ENCODE results near the gene LRRC74B. TPM values are rescaled to one million over a fixed set of nuclear protein-coding genes. Genes with fewer than 3 reads are reported as not detected.

The LRRC74B gene
- total RNA-seq, 1 experiment from 2014 or later = not detected

- ChIA-PET POLR2A (ENCODE audit: unreplicated experiment) (no interaction called here), CTCF (no interaction called here)
- Histone ChIP-seq H3K9me2 (ENCODE audit: insufficient read depth) (no peaks in the 10 kb centered on the region), H3K9me3 (ENCODE audit: insufficient read depth, low read depth) (no peaks in the 10 kb centered on the region), H3K27me3 (ENCODE audit: insufficient read depth, low read depth) (no peaks in the 10 kb centered on the region), H3F3A (ENCODE audit: insufficient read depth, low read depth) (no peaks in the 10 kb centered on the region), H3K79me2 (ENCODE audit: low read depth) (no peaks in the 10 kb centered on the region), H3K4me2 (no peak overlapping the region), H3K4me3 (no peak overlapping the region), H3K4me1 (replicated peaks; ENCODE audit: insufficient read depth) (peaks cover 15% of the 10 kb centered on the region), H3K27ac (no peak overlapping the region), H3K36me3 (ENCODE audit: low read depth) (no peaks in the 10 kb centered on the region), H2AFZ (no peak overlapping the region), H4K20me1 (ENCODE audit: insufficient read depth) (no peaks in the 10 kb centered on the region)
- DNase-seq = no peak
- intact Hi-C loops (cut with micrococcal nuclease; ENCODE audit: unreplicated experiment) = no loop called here
- TF ChIP-seq EZH2 (IDR thresholded peaks at IDR 0.05; ENCODE audit: low read depth) = no peak
- TF ChIP-seq CTCF (conservative IDR thresholded peaks at IDR 0.05) = no peak
- BruUV-seq (replicated peaks) = no TSS peak
Observed at GRCh38 chr22:21013657-21014201, 32.0 kb upstream of the LRRC74B start.

- no TSS peak for BruUV-seq (replicated peaks)
- TF ChIP-seq EZH2 (IDR thresholded peaks at IDR 0.05; ENCODE audit: low read depth) (no peak), CTCF (conservative IDR thresholded peaks at IDR 0.05) (no peak)
- H3K27ac ChIP-seq = no peak overlapping the region
- H3K4me2 ChIP-seq = peak overlapping the region; percentile 70; the same call in 1 of the 2 replicates
- no peaks in the 10 kb centered on the region for H3F3A ChIP-seq (ENCODE audit: insufficient read depth, low read depth)
- H4K20me1 ChIP-seq (ENCODE audit: insufficient read depth) = no peaks in the 10 kb centered on the region
- ChIA-PET POLR2A (ENCODE audit: unreplicated experiment) (interaction anchor here (0.5 to 0.7 kb wide), 3 partner anchors 10 to 89 kb away, joined by 3 to 4 read pairs (median 4); no protein-coding TSS in a partner anchor), CTCF (no interaction called here)
- intact Hi-C loops (cut with micrococcal nuclease; ENCODE audit: unreplicated experiment) = no loop called here
- H3K9me3 ChIP-seq (ENCODE audit: insufficient read depth, low read depth) = no peaks in the 10 kb centered on the region
- no peaks in the 10 kb centered on the region for H3K36me3 ChIP-seq (ENCODE audit: low read depth)
- peak in 1 of 2 experiments; percentile 45 for DNase-seq
- no peaks in the 10 kb centered on the region for H3K27me3 ChIP-seq (ENCODE audit: insufficient read depth, low read depth)
- no peaks in the 10 kb centered on the region for H3K79me2 ChIP-seq (ENCODE audit: low read depth)
- H3K9me2 ChIP-seq (ENCODE audit: insufficient read depth) = no peaks in the 10 kb centered on the region
- H3K4me3 ChIP-seq = no peak overlapping the region
- no peak overlapping the region for H2AFZ ChIP-seq
- peaks cover 15% of the 10 kb centered on the region for H3K4me1 ChIP-seq (replicated peaks; ENCODE audit: insufficient read depth)
Observed at GRCh38 chr22:21014202-21014725, 31.5 kb upstream of the LRRC74B start.

GRCh38 chr22:21014726-21015465, 30.9 kb upstream of the LRRC74B start, which contains the start of gene P2RX6:
P2RX6 (plus strand) TSS chr22:21015165; CDS start chr22:21015175, 10 bp downstream.
- CTCF ChIA-PET = no interaction called here
- DNase-seq = peak; percentile 39 to 40
- H3K27ac ChIP-seq = no peak within 1 kb of the TSS

More at GRCh38 chr22:21014726-21015465, 30.9 kb upstream of the LRRC74B start, which contains the start of gene P2RX6:
- Histone ChIP-seq H3K9me3 (ENCODE audit: insufficient read depth, low read depth) (no peaks in the 10 kb centered on the region), H2AFZ (peak within 1 kb of the TSS; percentile 50; the same call in 1 of the 2 replicates), H3K79me2 (ENCODE audit: low read depth) (no peaks in the 10 kb centered on the region), H3K36me3 (ENCODE audit: low read depth) (no peaks in the 10 kb centered on the region), H3K9me2 (ENCODE audit: insufficient read depth) (no peaks in the 10 kb centered on the region), H3K4me2 (peak within 1 kb of the TSS; percentile 70), H3F3A (ENCODE audit: insufficient read depth, low read depth) (no peaks in the 10 kb centered on the region), H3K4me3 (peak within 1 kb of the TSS; percentile 34; the same call in 1 of the 2 replicates), H4K20me1 (ENCODE audit: insufficient read depth) (no peaks in the 10 kb centered on the region), H3K27me3 (ENCODE audit: insufficient read depth, low read depth) (no peaks in the 10 kb centered on the region), H3K4me1 (replicated peaks; ENCODE audit: insufficient read depth) (peaks cover 15% of the 10 kb centered on the region)
- intact Hi-C loops (cut with micrococcal nuclease; ENCODE audit: unreplicated experiment) = no loop called here
- no TSS peak for BruUV-seq (replicated peaks)
- POLR2A ChIA-PET (ENCODE audit: unreplicated experiment) = interaction anchor here (0.5 to 0.7 kb wide), 3 partner anchors 11 to 88 kb away, joined by 3 to 4 read pairs (median 4); no protein-coding TSS in a partner anchor
- TF ChIP-seq CTCF (conservative IDR thresholded peaks at IDR 0.05) = no peak
- TF ChIP-seq EZH2 (IDR thresholded peaks at IDR 0.05; ENCODE audit: low read depth) = no peak

Measured in PC-9 (cell line).